ENCODE data around the gene CDK14. TPM values are rescaled to one million over a fixed set of nuclear protein-coding genes. Genes with fewer than 3 reads are reported as not detected.

The CDK14 gene
- total RNA-seq, 1 donor from 2014 or later, result 131 TPM

DNA sequence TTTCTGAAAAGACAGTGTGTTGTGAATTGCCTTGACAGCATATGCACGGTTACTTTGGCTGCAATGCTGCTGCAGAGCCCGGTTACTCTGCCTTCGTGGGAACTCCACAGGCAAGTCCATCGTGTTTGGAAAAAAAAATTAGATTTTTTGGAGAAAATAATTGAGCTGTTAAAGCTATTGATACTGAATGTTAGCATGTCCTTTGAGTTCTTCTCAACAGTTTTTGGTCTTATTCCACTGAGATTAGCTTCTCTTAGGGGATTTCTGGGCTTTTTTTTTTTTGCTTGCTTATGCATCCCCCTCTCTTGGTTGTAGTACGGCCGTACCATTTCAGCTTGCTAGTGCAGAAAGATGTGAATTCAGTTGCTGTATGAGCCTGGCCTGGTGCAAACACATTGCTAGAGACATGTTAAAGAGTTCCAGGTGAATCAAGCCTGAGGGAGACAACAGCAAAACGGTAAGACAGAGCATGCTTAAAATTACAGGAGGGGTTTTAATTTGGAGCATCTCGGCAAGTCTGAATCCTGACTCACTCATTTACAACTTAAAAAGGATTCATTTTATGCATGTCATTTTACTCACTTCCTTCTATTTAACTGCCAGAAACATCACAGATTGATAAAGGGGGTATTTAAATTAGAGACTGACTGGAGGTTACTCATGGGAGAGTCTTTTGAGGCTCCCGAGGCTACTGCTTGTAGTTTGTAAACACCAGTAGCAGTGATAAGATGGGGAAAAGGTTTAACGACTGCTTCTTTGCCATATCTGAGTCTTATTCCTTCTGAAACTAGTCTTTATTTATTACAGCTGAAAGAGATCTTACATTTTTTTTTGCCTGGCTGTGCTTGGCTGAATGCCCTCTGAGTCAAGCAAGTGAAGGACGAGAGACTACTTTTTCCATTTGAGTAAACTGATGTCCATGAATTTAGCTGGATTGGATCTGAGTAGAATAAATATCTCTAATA, 113.7 kb downstream of the CDK14 start:
- no peak for DNase-seq (ENCODE audit: extremely low spot score, unreplicated experiment)
- H3K4me1 Mint-ChIP-seq (ENCODE audit: unreplicated experiment), result peaks cover 75% of the 10 kb centered on the region
- no peaks in the 10 kb centered on the region for H3K9me3 Mint-ChIP-seq (ENCODE audit: unreplicated experiment)
- peak overlapping the region; percentile 36 for H3K4me3 Mint-ChIP-seq (ENCODE audit: unreplicated experiment)
- H3K36me3 Mint-ChIP-seq (ENCODE audit: unreplicated experiment), result peaks cover 12% of the 10 kb centered on the region
- H3K27ac Mint-ChIP-seq (ENCODE audit: unreplicated experiment), result peak overlapping the region; percentile 79
- TF ChIP-seq, protein P1, sequence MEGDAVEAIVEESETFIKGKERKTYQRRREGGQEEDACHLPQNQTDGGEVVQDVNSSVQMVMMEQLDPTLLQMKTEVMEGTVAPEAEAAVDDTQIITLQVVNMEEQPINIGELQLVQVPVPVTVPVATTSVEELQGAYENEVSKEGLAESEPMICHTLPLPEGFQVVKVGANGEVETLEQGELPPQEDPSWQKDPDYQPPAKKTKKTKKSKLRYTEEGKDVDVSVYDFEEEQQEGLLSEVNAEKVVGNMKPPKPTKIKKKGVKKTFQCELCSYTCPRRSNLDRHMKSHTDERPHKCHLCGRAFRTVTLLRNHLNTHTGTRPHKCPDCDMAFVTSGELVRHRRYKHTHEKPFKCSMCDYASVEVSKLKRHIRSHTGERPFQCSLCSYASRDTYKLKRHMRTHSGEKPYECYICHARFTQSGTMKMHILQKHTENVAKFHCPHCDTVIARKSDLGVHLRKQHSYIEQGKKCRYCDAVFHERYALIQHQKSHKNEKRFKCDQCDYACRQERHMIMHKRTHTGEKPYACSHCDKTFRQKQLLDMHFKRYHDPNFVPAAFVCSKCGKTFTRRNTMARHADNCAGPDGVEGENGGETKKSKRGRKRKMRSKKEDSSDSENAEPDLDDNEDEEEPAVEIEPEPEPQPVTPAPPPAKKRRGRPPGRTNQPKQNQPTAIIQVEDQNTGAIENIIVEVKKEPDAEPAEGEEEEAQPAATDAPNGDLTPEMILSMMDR (IDR thresholded peaks at IDR 0.05), result no peak
- no peaks in the 10 kb centered on the region for H3K27me3 Mint-ChIP-seq (ENCODE audit: unreplicated experiment)

DNA sequence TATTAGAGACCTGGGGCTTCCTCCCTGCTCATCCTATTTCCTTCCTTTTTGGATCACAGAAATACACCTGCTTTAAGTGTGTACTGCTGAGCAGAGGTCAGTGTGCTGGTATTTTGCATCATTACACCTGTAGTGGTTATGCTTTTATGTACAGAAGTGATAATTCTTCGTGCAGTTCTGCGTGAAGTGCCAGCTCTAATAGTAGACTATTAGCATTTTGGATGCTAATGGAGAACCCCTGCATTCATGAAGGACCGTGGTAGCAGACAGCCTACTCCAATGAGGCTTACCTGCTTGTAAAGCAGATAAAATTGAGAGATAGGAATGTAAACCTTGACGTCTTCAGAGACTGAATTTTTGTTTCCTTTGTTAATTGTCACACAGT, 114.3 kb downstream of the CDK14 start:
- Mint-ChIP-seq H3K9me3 (ENCODE audit: unreplicated experiment) (no peaks in the 10 kb centered on the region), H3K4me3 (ENCODE audit: unreplicated experiment) (no peak overlapping the region), H3K4me1 (ENCODE audit: unreplicated experiment) (peaks cover 77% of the 10 kb centered on the region), H3K27ac (ENCODE audit: unreplicated experiment) (peak overlapping the region; percentile 79), H3K27me3 (ENCODE audit: unreplicated experiment) (no peaks in the 10 kb centered on the region), H3K36me3 (ENCODE audit: unreplicated experiment) (peaks cover 9% of the 10 kb centered on the region)
- DNase-seq (ENCODE audit: extremely low spot score, unreplicated experiment), result no peak
- TF ChIP-seq, protein P1 (IDR thresholded peaks at IDR 0.05), result no peak

DNA sequence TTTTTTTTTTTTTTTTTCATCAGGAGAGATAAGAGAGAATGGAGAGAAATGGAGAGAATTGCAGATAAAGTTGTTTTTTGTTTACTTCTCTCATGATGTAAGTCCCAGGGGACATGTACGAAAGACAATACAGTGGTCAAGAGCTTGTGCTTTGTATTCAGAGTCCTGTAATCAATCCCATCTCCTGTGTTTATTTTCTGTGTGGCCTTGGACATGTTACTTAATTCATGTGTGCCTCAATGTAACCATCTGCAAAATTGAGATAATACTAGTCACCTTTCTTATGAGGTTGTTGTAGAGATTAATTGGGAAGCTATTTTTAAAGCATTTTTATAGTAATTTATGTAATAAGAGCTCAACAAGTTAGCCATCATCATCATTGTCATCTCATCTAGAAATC, 117.5 kb downstream of the CDK14 start:
- no peaks in the 10 kb centered on the region for H3K9me3 Mint-ChIP-seq (ENCODE audit: unreplicated experiment)
- DNase-seq (ENCODE audit: extremely low spot score, unreplicated experiment), result no peak
- TF ChIP-seq, protein P1 (IDR thresholded peaks at IDR 0.05), result no peak
- H3K27ac Mint-ChIP-seq (ENCODE audit: unreplicated experiment), result no peak overlapping the region
- peaks cover 82% of the 10 kb centered on the region for H3K4me1 Mint-ChIP-seq (ENCODE audit: unreplicated experiment)
- no peak overlapping the region for H3K4me3 Mint-ChIP-seq (ENCODE audit: unreplicated experiment)
- no peaks in the 10 kb centered on the region for H3K27me3 Mint-ChIP-seq (ENCODE audit: unreplicated experiment)
- H3K36me3 Mint-ChIP-seq (ENCODE audit: unreplicated experiment), result peaks cover 4% of the 10 kb centered on the region

DNA sequence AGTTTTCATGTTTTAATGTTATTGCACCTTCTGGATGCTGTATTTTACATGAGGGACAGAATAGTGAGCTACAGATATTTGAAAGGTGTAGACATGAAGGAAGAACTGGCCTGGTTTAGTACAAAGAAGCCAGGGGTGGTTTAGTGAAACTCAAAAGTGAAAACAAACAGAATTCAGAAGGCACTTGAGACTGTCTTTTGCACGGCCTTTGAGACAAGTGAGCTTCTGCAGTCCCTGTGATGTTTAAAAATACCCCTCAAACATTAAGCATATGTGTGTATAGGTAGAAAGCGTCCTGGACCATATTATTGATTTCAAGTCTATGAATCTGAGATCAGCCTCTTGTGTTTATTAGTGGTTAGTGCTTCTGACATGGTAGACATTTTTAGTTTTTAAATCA, 118.9 kb downstream of the CDK14 start:
- H3K9me3 Mint-ChIP-seq (ENCODE audit: unreplicated experiment), result no peaks in the 10 kb centered on the region
- peak overlapping the region; percentile 38 for H3K27ac Mint-ChIP-seq (ENCODE audit: unreplicated experiment)
- H3K36me3 Mint-ChIP-seq (ENCODE audit: unreplicated experiment), result peaks cover 5% of the 10 kb centered on the region
- DNase-seq (ENCODE audit: extremely low spot score, unreplicated experiment), result no peak
- peak overlapping the region; percentile 6 for H3K4me3 Mint-ChIP-seq (ENCODE audit: unreplicated experiment)
- no peaks in the 10 kb centered on the region for H3K27me3 Mint-ChIP-seq (ENCODE audit: unreplicated experiment)
- peaks cover 82% of the 10 kb centered on the region for H3K4me1 Mint-ChIP-seq (ENCODE audit: unreplicated experiment)
- TF ChIP-seq, protein P1 (IDR thresholded peaks at IDR 0.05), result no peak

DNA sequence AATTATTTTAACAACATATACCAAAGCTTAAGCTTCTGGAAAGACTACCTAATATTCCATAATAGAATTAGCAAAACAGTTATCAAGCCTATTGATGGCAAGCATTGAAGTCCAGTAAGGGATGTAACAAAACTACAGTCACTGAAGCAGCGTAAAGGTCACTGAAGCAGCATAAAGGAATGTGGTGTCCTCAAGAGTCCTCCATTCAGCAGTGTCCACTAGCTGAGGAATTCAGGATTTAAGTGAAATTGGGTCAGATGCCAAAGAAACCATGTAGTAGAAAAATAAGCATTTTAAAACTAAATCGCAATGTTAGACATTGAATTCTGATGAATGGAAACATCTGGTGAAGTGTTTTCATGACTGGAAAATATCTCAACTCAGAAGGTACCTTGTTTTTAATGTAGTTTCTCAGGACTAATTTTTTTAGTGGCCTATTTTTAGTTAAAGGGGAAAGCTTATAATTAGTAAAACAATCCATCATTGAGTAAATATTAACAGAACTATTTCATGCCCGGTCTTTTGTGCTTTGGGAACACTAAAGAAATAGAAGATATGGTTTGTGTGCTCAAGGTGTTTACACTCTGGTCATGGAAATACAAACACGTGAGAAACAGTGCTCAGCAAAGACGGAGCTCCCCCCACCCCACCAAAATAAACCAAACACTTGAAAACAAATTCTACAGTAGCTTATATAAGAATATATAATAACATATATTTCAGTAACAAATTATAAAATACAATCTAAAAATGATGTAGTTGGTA, 121.4 kb downstream of the CDK14 start:
- H3K4me1 Mint-ChIP-seq (ENCODE audit: unreplicated experiment), result peaks cover 85% of the 10 kb centered on the region
- peak overlapping the region; percentile 89 for H3K27ac Mint-ChIP-seq (ENCODE audit: unreplicated experiment)

More for the DNA sequence above, 121.4 kb downstream of the CDK14 start:
- DNase-seq (ENCODE audit: extremely low spot score, unreplicated experiment), result no peak
- H3K36me3 Mint-ChIP-seq (ENCODE audit: unreplicated experiment), result peaks cover 2% of the 10 kb centered on the region
- no peaks in the 10 kb centered on the region for H3K9me3 Mint-ChIP-seq (ENCODE audit: unreplicated experiment)
- H3K27me3 Mint-ChIP-seq (ENCODE audit: unreplicated experiment), result no peaks in the 10 kb centered on the region
- H3K4me3 Mint-ChIP-seq (ENCODE audit: unreplicated experiment), result peak overlapping the region; percentile 54
- TF ChIP-seq, protein P1 (IDR thresholded peaks at IDR 0.05), result no peak

All from osteocyte (in vitro differentiated cells).